Uterus (tissue), 4 donors: ENCODE data around the gene PITPNB. TPM values are rescaled to one million over a fixed set of nuclear protein-coding genes. Genes with fewer than 3 reads are reported as not detected.
A peak's percentile ranks its signal among the peaks of the same experiment; 100 is the strongest.

Experiments used
- DNase-seq, 2 donors: peaks; one replicate each; pipeline ENCODE4 v3.0.0-alpha.2; 2019 to 2020
- H3K27ac ChIP-seq, 2 donors: fragments of 200-600 bp; sonication (generic); 1 replicate in 1 of 2; 2 replicates in 1 of 2; pipeline ENCODE4 v1.5.1; 2016 to 2018
- H3K27me3 ChIP-seq, 2 donors: fragments of 200-600 bp; sonication (generic); one replicate each; pipeline ENCODE4 v1.5.1; 2018 to 2019; ENCODE audit warnings: control low read depth in 1 of 2
- H3K36me3 ChIP-seq, 2 donors: fragments of 200-600 bp; sonication (generic); one replicate each; pipeline ENCODE4 v1.5.1; 2019; ENCODE audit warnings: control low read depth in 1 of 2
- H3K4me1 ChIP-seq, 2 donors: fragments of 200-600 bp; sonication (generic); one replicate each; pipeline ENCODE4 v1.5.1; 2018 to 2019; ENCODE audit warnings: control low read depth in 1 of 2
- H3K4me3 ChIP-seq, 2 donors: fragments of 200-600 bp; sonication (generic); 1 replicate in 1 of 2; 2 replicates in 1 of 2; pipeline ENCODE4 v1.5.1; 2018 to 2019; ENCODE audit warnings: mild to moderate bottlenecking in 1 of 2
- H3K9me3 ChIP-seq, 2 donors: fragments of 200-600 bp; sonication (generic); one replicate each; pipeline ENCODE4 v1.5.1; 2019; ENCODE audit warnings: control low read depth in 1 of 2
- POLR2A ChIP-seq, 2 donors: fragments of 450-650 bp; IDR thresholded peaks; one replicate each; pipeline ENCODE4 v1.6.1; 2016; ENCODE audit warnings: antibody characterized with exemption in 2 of 2, mild to moderate bottlenecking in 1 of 2, moderate library complexity in 1 of 2
- intact Hi-C: fragments of 100-400 bp; cut with DNase I; formaldehyde crosslinking; loops from one replicate; pipeline ENCODE4 v1.15.1; 2023; ENCODE audit warnings: low total_unique reads
- total RNA-seq, 4 donors: library from RNA; depleted of rRNA in 3 of 4; stranded (reverse); fragments of >200 nt in 3 of 4; gene quantifications; one replicate each; pipeline versions ENCODE4 v1.1.0 to v1.2.4, GENCODE V29; 2014 to 2023
- TF ChIP-seq, protein P1 (sequence below), 4 experiments: fragments of 200-600 bp in 2 of 4; fragments of 450-650 bp in 2 of 4; sonication (generic) in 2 of 4; IDR thresholded peaks; one replicate each; pipeline ENCODE4 v1.5.1; 2016 to 2019; ENCODE audit warnings: antibody characterized with exemption in 4 of 4, mild to moderate bottlenecking in 2 of 4, moderate library complexity in 1 of 4
- donor health status: DM: yes; HTN: yes; CAD: no.

PITPNB gene
- total RNA-seq, 4 donors from 2014 or later: 47.9 to 99.2 (median 62.5) TPM

GRCh38 chr22:27868732-27869282 is 50.2 kb downstream of the PITPNB start:
- Histone ChIP-seq H3K4me1 (peaks cover 0 to 4% of the 10 kb centered on the region in 2 donors), H3K36me3 (no peaks in the 10 kb centered on the region), H3K4me3 (peak overlapping the region in 1 of 2 donors; percentile 5), H3K9me3 (no peaks in the 10 kb centered on the region), H3K27me3 (no peaks in the 10 kb centered on the region), H3K27ac (peak overlapping the region; percentile 73 to 96)
- DNase-seq: no peak
- intact Hi-C loops: no loop called here
- TF ChIP-seq, protein P1, sequence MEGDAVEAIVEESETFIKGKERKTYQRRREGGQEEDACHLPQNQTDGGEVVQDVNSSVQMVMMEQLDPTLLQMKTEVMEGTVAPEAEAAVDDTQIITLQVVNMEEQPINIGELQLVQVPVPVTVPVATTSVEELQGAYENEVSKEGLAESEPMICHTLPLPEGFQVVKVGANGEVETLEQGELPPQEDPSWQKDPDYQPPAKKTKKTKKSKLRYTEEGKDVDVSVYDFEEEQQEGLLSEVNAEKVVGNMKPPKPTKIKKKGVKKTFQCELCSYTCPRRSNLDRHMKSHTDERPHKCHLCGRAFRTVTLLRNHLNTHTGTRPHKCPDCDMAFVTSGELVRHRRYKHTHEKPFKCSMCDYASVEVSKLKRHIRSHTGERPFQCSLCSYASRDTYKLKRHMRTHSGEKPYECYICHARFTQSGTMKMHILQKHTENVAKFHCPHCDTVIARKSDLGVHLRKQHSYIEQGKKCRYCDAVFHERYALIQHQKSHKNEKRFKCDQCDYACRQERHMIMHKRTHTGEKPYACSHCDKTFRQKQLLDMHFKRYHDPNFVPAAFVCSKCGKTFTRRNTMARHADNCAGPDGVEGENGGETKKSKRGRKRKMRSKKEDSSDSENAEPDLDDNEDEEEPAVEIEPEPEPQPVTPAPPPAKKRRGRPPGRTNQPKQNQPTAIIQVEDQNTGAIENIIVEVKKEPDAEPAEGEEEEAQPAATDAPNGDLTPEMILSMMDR (IDR thresholded peaks at IDR 0.05): no peak
- no peak for TF ChIP-seq POLR2A (IDR thresholded peaks at IDR 0.05)

DNA sequence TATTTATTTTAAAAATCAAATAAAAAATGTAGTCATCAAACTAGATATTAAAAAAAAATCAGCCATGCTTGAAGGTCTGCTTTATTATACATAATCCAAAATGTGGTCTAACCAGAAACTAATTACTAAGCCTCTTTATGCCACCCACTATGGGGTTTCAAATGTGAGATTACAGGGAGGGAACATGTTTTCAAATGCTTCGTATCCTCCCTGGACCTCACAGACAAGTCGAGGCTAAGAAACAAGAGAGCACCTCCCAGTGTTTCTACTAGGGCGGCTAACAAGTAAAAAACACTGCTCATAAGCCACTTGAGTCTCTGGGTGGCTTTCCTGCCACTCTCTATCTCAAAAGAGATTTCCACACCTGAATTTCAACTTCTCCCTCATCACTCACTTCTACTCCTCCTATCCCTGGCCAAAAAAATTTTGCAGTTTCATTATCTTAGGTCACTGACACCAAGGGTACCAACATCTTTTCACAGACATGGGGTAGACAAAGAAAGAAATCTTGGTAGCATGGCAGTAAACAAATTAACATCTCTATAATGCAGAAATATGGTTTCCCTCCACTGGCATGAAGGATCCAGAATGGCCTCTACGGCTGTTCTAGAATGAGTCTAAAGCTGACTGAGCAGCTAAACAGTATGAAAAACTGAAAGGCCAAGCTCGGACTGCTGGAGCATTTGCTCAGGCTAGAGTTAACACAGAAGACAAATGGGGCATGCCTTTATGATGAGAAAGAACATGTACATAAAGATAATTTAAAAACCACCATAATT is 50.9 kb downstream of the PITPNB start:
- H3K27me3 ChIP-seq: no peaks in the 10 kb centered on the region
- DNase-seq: no peak
- H3K27ac ChIP-seq: peak overlapping the region; percentile 73 to 96
- H3K4me1 ChIP-seq: peaks cover 0 to 4% of the 10 kb centered on the region in 2 donors
- no peaks in the 10 kb centered on the region for H3K36me3 ChIP-seq
- TF ChIP-seq POLR2A (IDR thresholded peaks at IDR 0.05): no peak
- TF ChIP-seq, protein P1 (IDR thresholded peaks at IDR 0.05): no peak
- H3K4me3 ChIP-seq: peak overlapping the region in 1 of 2 donors; percentile 5
- no peaks in the 10 kb centered on the region for H3K9me3 ChIP-seq
- intact Hi-C loops: no loop called here

GRCh38 chr22:27867085-27867952 is 51.7 kb downstream of the PITPNB start:
- intact Hi-C loops: no loop called here
- Histone ChIP-seq H3K27me3 (no peaks in the 10 kb centered on the region), H3K4me3 (no peak overlapping the region), H3K9me3 (no peaks in the 10 kb centered on the region), H3K4me1 (peaks cover 0 to 4% of the 10 kb centered on the region in 2 donors), H3K27ac (peak overlapping the region; percentile 73 to 96), H3K36me3 (no peaks in the 10 kb centered on the region)
- TF ChIP-seq, protein P1 (IDR thresholded peaks at IDR 0.05): no peak
- no peak for TF ChIP-seq POLR2A (IDR thresholded peaks at IDR 0.05)
- DNase-seq: no peak

DNA sequence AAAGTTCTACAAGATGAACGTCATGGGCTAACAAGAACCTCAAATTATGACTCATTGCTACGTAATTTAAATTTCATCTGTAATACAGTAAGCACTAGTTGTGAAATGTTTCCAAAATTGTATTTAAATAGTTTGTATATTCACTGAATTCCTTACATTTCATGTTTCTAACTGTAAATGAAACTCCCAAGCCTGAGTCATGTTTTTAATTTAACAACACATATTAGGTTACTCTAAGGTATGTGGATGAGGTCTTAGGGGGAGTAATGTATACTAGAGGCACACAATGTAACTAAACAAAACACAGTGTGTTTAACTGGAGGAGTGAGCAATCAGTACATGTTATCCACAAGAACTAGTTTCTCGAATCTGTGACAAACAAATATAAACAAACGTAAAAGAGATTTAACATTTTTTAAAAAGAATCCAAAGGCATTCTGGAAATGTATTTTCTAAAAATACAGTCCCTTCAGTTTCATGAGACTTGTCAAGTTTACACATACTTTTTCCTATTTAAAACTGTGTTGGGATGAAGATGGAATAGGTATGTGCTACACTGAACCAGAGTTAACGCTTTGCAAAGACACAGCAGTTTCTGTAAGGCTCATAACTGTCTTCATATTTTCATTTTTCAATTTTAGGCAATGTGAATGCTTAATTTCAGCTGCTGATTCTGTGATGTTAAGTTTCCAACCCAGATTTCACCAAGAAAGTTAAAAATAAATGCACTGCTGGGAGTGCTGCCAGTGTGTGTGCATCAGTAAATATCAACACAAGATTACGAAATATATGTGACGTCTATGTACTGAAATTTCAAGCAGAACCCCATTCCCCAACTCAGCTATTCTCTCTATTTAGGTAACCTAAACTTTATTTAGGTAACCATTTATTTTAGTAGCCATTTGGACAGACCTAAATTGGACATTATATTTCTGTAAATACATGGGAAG is 52.6 kb downstream of the PITPNB start:
- Histone ChIP-seq H3K4me1 (peaks cover 0 to 4% of the 10 kb centered on the region in 2 donors), H3K36me3 (no peaks in the 10 kb centered on the region), H3K4me3 (no peak overlapping the region), H3K27me3 (no peaks in the 10 kb centered on the region), H3K9me3 (no peaks in the 10 kb centered on the region), H3K27ac (peak overlapping the region; percentile 73 to 96)
- intact Hi-C loops: no loop called here
- DNase-seq: peak; percentile 61 to 80
- TF ChIP-seq POLR2A (IDR thresholded peaks at IDR 0.05): no peak
- TF ChIP-seq, protein P1 (IDR thresholded peaks at IDR 0.05): no peak
